ENCODE data around the gene TSPY2.
"Not testable (repeated sequence)": the region's sequence is repeated elsewhere in the genome, so short reads cannot be mapped to it uniquely, and the experiment has no call there.

- TF ChIP-seq CTCF (conservative IDR thresholded peaks at IDR 0.05; ENCODE audit: low read depth, low read length); EZH2 (IDR thresholded peaks at IDR 0.05; ENCODE audit: low read length, unreplicated experiment); EZH2phosphoT487 (IDR thresholded peaks at IDR 0.05; ENCODE audit: borderline replicate concordance, low read length): not testable (repeated sequence)
Measured at GRCh38 chrY:6209565-6209964, 36.5 kb upstream of the TSPY2 start.

Measured in PC-3 (cell line).